Erythroblast (primary cell): ENCODE data around the gene FKBP1C.

Experiments
- GATA1 ChIP-seq: IDR thresholded peaks from 2 replicates; pipeline ENCODE4 v1.6.1; 2011; ENCODE audit warnings: low read depth, mild to moderate bottlenecking, control low read depth, low read length, moderate library complexity
- POLR2A ChIP-seq: IDR thresholded peaks from 2 replicates; pipeline ENCODE4 v1.6.1; 2011; ENCODE audit warnings: mild to moderate bottlenecking, low read length

DNA sequence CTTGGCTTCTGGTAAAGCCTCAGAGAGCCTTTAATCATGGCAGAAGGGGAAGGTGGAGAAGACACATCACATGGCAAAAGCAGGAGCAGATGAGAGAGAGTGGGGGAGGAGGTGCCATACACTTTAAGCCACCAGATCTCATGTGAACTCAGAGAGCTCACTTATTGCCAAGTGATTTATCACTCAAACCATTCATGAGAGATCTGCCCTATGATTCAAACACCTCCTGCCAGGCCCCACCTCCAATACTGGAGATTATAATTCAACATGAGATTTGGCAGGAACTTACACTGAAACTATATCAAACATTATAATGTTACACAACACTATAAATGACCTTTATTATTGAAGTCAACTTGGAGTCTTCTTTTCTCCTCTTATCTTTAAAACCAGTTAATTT is 47.9 kb downstream of the FKBP1C start:
- TF ChIP-seq POLR2A (no peak), GATA1 (no peak)
